Upper lobe of right lung (tissue), 1 donor: ENCODE data around the gene TYRO3. TPM values are rescaled to one million over a fixed set of nuclear protein-coding genes. Genes with fewer than 3 reads are reported as not detected.

Experiments used
- ATAC-seq: fragments of 200-7000 bp; cut with Tn5 transposase; one replicate; pipeline ENCODE4 v1.9.1; 2020; ENCODE audit warnings: mild to moderate bottlenecking, moderate library complexity
- DNase-seq: peaks from one replicate; pipeline ENCODE4 v3.0.0-alpha.2; 2020
- H3K27ac ChIP-seq: fragments of 200-600 bp; one replicate; pipeline ENCODE4 v1.8.0; 2022
- H3K27me3 ChIP-seq: fragments of 200-600 bp; one replicate; pipeline ENCODE4 v1.8.0; 2022; ENCODE audit warnings: mild to moderate bottlenecking
- H3K36me3 ChIP-seq: fragments of 200-600 bp; one replicate; pipeline ENCODE4 v1.8.0; 2022
- H3K4me1 ChIP-seq: fragments of 200-600 bp; one replicate; pipeline ENCODE4 v1.8.0; 2022
- H3K4me3 ChIP-seq: fragments of 200-600 bp; one replicate; pipeline ENCODE4 v1.8.0; 2022; ENCODE audit warnings: mild to moderate bottlenecking
- H3K9me3 ChIP-seq: fragments of 200-600 bp; one replicate; pipeline ENCODE4 v1.8.0; 2022
- CTCF ChIP-seq: fragments of 200-600 bp; IDR thresholded peaks from one replicate; pipeline ENCODE4 v1.8.0; 2022; ENCODE audit warnings: antibody characterized with exemption
- intact Hi-C: fragments of 100-400 bp; cut with DNase I; formaldehyde crosslinking; loops from one replicate; pipeline ENCODE4 v1.11.0; 2022
- total RNA-seq: library from RNA; stranded (reverse); fragmentation: NEBNext Ultra II Directional; extraction: Animal tissue kit (Norgen Biotek cat#: 25700); gene quantifications from one replicate; pipeline ENCODE4 v1.2.1, GENCODE V29; 2021
- donor health status: DM: no; HTN: yes; CAD: no; lungs with severe emphysema.

TYRO3 gene
- total RNA-seq, 1 donor from 2014 or later: 22.6 TPM

GRCh38 chr15:41512940-41513505, 46.0 kb upstream of the TYRO3 start:
- DNase-seq: no peak
- intact Hi-C loops: no loop called here

GRCh38 chr15:41513506-41514227, 45.3 kb upstream of the TYRO3 start, which contains the start of gene LTK:
Gene LTK (minus strand): TSS chr15:41513827. CDS start chr15:41513709, 118 bp downstream.
- TF ChIP-seq CTCF: no peak
- no peak within 1 kb of the TSS for H3K27ac ChIP-seq
- DNase-seq (no peak), ATAC-seq (peak; percentile 59)
- H3K4me1 ChIP-seq: peaks cover 25% of the 10 kb centered on the region
- H3K36me3 ChIP-seq: peaks cover 5% of the 10 kb centered on the region
- peaks cover 40% of the 10 kb centered on the region for H3K27me3 ChIP-seq
- H3K4me3 ChIP-seq: peak within 1 kb of the TSS; percentile 43
- intact Hi-C loops: no loop called here
- H3K9me3 ChIP-seq: no peaks in the 10 kb centered on the region

More at GRCh38 chr15:41512940-41513505, 46.0 kb upstream of the TYRO3 start:
- H3K4me1 ChIP-seq: peaks cover 25% of the 10 kb centered on the region
- no peaks in the 10 kb centered on the region for H3K9me3 ChIP-seq
- TF ChIP-seq CTCF: no peak
- no peak overlapping the region for H3K27ac ChIP-seq
- H3K4me3 ChIP-seq: peak overlapping the region; percentile 43
- H3K27me3 ChIP-seq: peaks cover 40% of the 10 kb centered on the region
- H3K36me3 ChIP-seq: peaks cover 5% of the 10 kb centered on the region
- peak; percentile 43 for ATAC-seq

GRCh38 chr15:41517895-41518449, 41.0 kb upstream of the TYRO3 start:
- no peak for TF ChIP-seq CTCF
- Histone ChIP-seq H3K27ac (no peak overlapping the region), H3K36me3 (peaks cover 11% of the 10 kb centered on the region), H3K4me1 (peaks cover 10% of the 10 kb centered on the region), H3K9me3 (no peaks in the 10 kb centered on the region), H3K4me3 (no peak overlapping the region), H3K27me3 (peaks cover 13% of the 10 kb centered on the region)
- intact Hi-C loops: no loop called here
- DNase-seq (no peak), ATAC-seq (no peak)

- Histone ChIP-seq H3K4me3 (no peak overlapping the region), H3K36me3 (peaks cover 11% of the 10 kb centered on the region), H3K4me1 (no peaks in the 10 kb centered on the region), H3K9me3 (no peaks in the 10 kb centered on the region), H3K27me3 (no peaks in the 10 kb centered on the region), H3K27ac (no peak overlapping the region)
- intact Hi-C loops: no loop called here
- DNase-seq: no peak
- no peak for TF ChIP-seq CTCF
- peak; percentile 10 for ATAC-seq
Measured at GRCh38 chr15:41520636-41521035, 38.4 kb upstream of the TYRO3 start.

- Histone ChIP-seq H3K4me1 (no peaks in the 10 kb centered on the region), H3K9me3 (no peaks in the 10 kb centered on the region), H3K36me3 (peaks cover 17% of the 10 kb centered on the region), H3K27me3 (no peaks in the 10 kb centered on the region), H3K4me3 (no peak overlapping the region), H3K27ac (no peak overlapping the region)
- DNase-seq (no peak), ATAC-seq (no peak)
- intact Hi-C loops: no loop called here
- TF ChIP-seq CTCF: no peak
Measured at GRCh38 chr15:41521614-41522013, 37.4 kb upstream of the TYRO3 start.
